NT2/D1 (cell line): ENCODE measurements around the gene KDM4B.

ENCODE experiments used
- SUZ12 ChIP-seq: IDR thresholded peaks from 2 replicates; pipeline ENCODE4 v1.6.1; 2011; ENCODE audit not compliant: insufficient read length, insufficient read depth; ENCODE audit errors: extremely low read depth
- YY1 ChIP-seq: IDR thresholded peaks from 2 replicates; pipeline ENCODE4 v1.6.1; 2011; ENCODE audit not compliant: insufficient read length, insufficient read depth
- ZNF274 ChIP-seq: IDR thresholded peaks from 2 replicates; pipeline ENCODE4 v1.6.1; 2011; ENCODE audit warnings: mild to moderate bottlenecking, low read depth, low read length

GRCh38 chr19:5110546-5110945 lies 141.6 kb downstream of the KDM4B start:
- TF ChIP-seq YY1, result no peak
- no peak for TF ChIP-seq ZNF274
- TF ChIP-seq SUZ12, result no peak
